Spleen (tissue), 7 donors: ENCODE data around the gene PKIB.

Experiments used
- CTCF ChIP-seq, 11 experiments: fragments of 200-600 bp in 7 of 11; fragments of 450-650 bp in 4 of 11; sonication (generic) in 4 of 11; IDR thresholded peaks in 8 of 11; conservative IDR thresholded peaks in 3 of 11; 1 replicate in 7 of 11; 2 replicates in 4 of 11; pipeline versions ENCODE4 v1.4.0 to v1.8.0; 2016 to 2021; ENCODE audit warnings: antibody characterized with exemption in 11 of 11, inconsistent platforms in 4 of 11, mild to moderate bottlenecking in 1 of 11
- POLR2A ChIP-seq, 3 donors: fragments of 450-650 bp; IDR thresholded peaks; one replicate each; pipeline ENCODE4 v1.5.1; 2017; ENCODE audit warnings: antibody characterized with exemption in 3 of 3, mild to moderate bottlenecking in 1 of 3
- donor health status: DM: no; HTN: no; CAD: no; lungs with moderate emphysema.
- donor health status: DM: no; HTN: no; CAD: no.
- donor health status: DM: no; HTN: no; CAD: no.

GRCh38 chr6:122722746-122723145 lies 112.5 kb downstream of the PKIB start:
- TF ChIP-seq CTCF (IDR thresholded peaks at IDR 0.05 in 8 of 11, conservative IDR thresholded peaks at IDR 0.05 in 3 of 11) (no peak), POLR2A (IDR thresholded peaks at IDR 0.05) (no peak)
